IgD-negative memory B cell (primary cell): Measurements from ENCODE around the gene DERL3. TPM values are rescaled to one million over a fixed set of nuclear protein-coding genes. Genes with fewer than 3 reads are reported as not detected.
A peak's percentile ranks its signal among the peaks of the same experiment; 100 is the strongest.

Experiments
- H3K27ac Mint-ChIP-seq, 3 donors: one replicate each; pipeline ENCODE4 v1.8.0; 2020 to 2022; ENCODE audit warnings: mild to moderate bottlenecking in 3 of 3, mixed read lengths in 3 of 3, moderate library complexity in 1 of 3
- H3K27me3 Mint-ChIP-seq: one replicate; pipeline ENCODE4 v1.8.0; 2021; ENCODE audit warnings: mixed read lengths
- H3K36me3 Mint-ChIP-seq: one replicate; pipeline ENCODE4 v1.8.0; 2020; ENCODE audit warnings: mild to moderate bottlenecking, mixed read lengths
- H3K4me1 Mint-ChIP-seq, 3 donors: one replicate each; pipeline ENCODE4 v1.8.0; 2020 to 2022; ENCODE audit warnings: mixed read lengths in 3 of 3, mild to moderate bottlenecking in 1 of 3
- H3K4me3 Mint-ChIP-seq, 4 donors: one replicate each; pipeline ENCODE4 v1.8.0; 2020 to 2022; ENCODE audit warnings: mild to moderate bottlenecking in 4 of 4, mixed read lengths in 4 of 4, moderate library complexity in 3 of 4
- H3K9me3 Mint-ChIP-seq, 3 donors: one replicate each; pipeline ENCODE4 v1.8.0; 2020 to 2021; ENCODE audit warnings: mixed read lengths in 3 of 3, mild to moderate bottlenecking in 1 of 3
- polyA plus RNA-seq: library from polyadenylated mRNA; unstranded; fragments of 300-500 nt; fragmentation: Illumina TruSeq; gene quantifications from one replicate; pipeline ENCODE4 v1.2.3, GENCODE V29; 2021

DERL3 gene
- polyA plus RNA-seq, 1 donor from 2014 or later: 49.4 TPM

DNA sequence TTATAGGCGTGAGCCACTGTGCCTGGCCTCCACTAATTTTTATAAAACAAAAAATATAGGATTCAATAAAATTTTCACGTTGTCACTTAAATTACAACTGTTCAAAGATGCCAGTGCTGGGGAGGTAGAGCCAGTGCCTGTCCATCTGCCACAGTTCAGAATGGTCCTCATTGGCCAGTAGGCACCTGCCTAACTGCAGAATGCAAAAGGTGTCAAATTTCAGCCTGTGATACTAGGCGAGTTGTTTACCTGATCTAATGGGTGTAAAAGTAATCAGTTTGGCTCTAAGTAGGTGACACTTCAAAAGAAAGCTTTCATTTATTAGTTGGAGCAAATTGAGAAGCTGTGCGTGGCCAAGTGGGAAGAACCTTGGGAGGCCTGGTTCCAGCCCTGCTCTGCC lies 49.7 kb downstream of the DERL3 start:
- peak overlapping the region in 1 of 3 donors; percentile 56 for H3K27ac Mint-ChIP-seq

GRCh38 chr22:23787910-23788309 lies 50.9 kb downstream of the DERL3 start:
- Mint-ChIP-seq H3K9me3 (no peaks in the 10 kb centered on the region), H3K27me3 (no peaks in the 10 kb centered on the region), H3K4me1 (peaks cover 21 to 28% (median 23%) of the 10 kb centered on the region in 3 donors)

More for the DNA sequence above, 49.7 kb downstream of the DERL3 start:
- peaks cover 2% of the 10 kb centered on the region for H3K36me3 Mint-ChIP-seq
- H3K9me3 Mint-ChIP-seq: no peaks in the 10 kb centered on the region
- H3K27me3 Mint-ChIP-seq: no peaks in the 10 kb centered on the region
- peak overlapping the region in 3 of 4 donors; percentile 36 to 86 (median 76) for H3K4me3 Mint-ChIP-seq
- peaks cover 21 to 28% (median 23%) of the 10 kb centered on the region in 3 donors for H3K4me1 Mint-ChIP-seq

GRCh38 chr22:23787600-23787896 lies 51.3 kb downstream of the DERL3 start:
- no peaks in the 10 kb centered on the region for H3K36me3 Mint-ChIP-seq
- H3K4me1 Mint-ChIP-seq: peaks cover 21 to 28% (median 23%) of the 10 kb centered on the region in 3 donors
- no peaks in the 10 kb centered on the region for H3K9me3 Mint-ChIP-seq
- peak overlapping the region; percentile 90 to 94 (median 92) for H3K27ac Mint-ChIP-seq
- peak overlapping the region; percentile 89 to 96 (median 94) for H3K4me3 Mint-ChIP-seq
- H3K27me3 Mint-ChIP-seq: no peaks in the 10 kb centered on the region

More at GRCh38 chr22:23787910-23788309, 50.9 kb downstream of the DERL3 start:
- Mint-ChIP-seq H3K4me3 (peak overlapping the region; percentile 89 to 96 (median 94)), H3K36me3 (peaks cover under 1% of the 10 kb centered on the region), H3K27ac (peak overlapping the region; percentile 90 to 94 (median 92))

- Mint-ChIP-seq H3K4me1 (peaks cover 21 to 28% (median 23%) of the 10 kb centered on the region in 3 donors), H3K4me3 (peak within 1 kb of the TSS; percentile 89 to 96 (median 94)), H3K9me3 (no peaks in the 10 kb centered on the region), H3K27ac (peak within 1 kb of the TSS; percentile 90 to 94 (median 92)), H3K36me3 (no peaks in the 10 kb centered on the region), H3K27me3 (no peaks in the 10 kb centered on the region)
Observed at GRCh38 chr22:23786752-23787599, 51.8 kb downstream of the DERL3 start, which contains the start of gene SMARCB1. SMARCB1 (plus strand) TSS chr22:23786966; CDS start chr22:23787170, 204 bp downstream.

DNA sequence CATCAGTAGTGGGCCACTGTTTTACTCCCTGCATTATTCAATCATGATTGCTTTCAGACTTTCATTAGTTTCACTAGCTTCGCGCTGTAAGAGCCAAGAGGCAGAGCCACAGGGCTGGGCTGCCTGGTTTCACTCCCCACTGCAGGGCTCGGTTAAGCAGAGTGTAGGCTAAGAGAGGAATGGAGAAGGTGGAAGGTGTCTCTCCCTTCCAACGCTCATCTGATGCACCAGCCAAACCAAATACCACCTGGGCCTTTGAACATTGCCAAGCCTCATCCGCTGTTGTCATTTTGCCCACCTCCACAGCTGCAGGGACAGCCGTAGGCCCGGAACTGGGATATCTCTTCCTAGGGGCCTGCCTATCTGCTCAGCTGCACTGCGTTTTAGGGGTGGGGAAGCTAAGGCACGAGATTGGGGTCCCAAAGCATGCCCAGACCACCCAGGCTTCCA lies 52.5 kb downstream of the DERL3 start:
- H3K4me3 Mint-ChIP-seq: peak overlapping the region; percentile 89 to 96 (median 94)
- peak overlapping the region; percentile 90 to 94 (median 92) for H3K27ac Mint-ChIP-seq
- no peaks in the 10 kb centered on the region for H3K9me3 Mint-ChIP-seq
- peaks cover 21 to 26% (median 22%) of the 10 kb centered on the region in 3 donors for H3K4me1 Mint-ChIP-seq
- H3K27me3 Mint-ChIP-seq: no peaks in the 10 kb centered on the region
- no peaks in the 10 kb centered on the region for H3K36me3 Mint-ChIP-seq

Other genes starting within 250 kb of the DERL3 start
- gene DRICH1, start 206.7 kb downstream of the DERL3 start, polyA plus RNA-seq: not detected
- gene RGL4, start 148.0 kb downstream of the DERL3 start, polyA plus RNA-seq: 3.7 TPM
- gene ZNF70, start 87.9 kb downstream of the DERL3 start, polyA plus RNA-seq: 0.20 TPM
- 1,081 TPM for gene VPREB3, start 84.6 kb downstream of the DERL3 start, polyA plus RNA-seq
- not detected for gene C22orf15, start 76.0 kb downstream of the DERL3 start, polyA plus RNA-seq
- gene CHCHD10, start 71.0 kb downstream of the DERL3 start, polyA plus RNA-seq: 70.6 TPM
- gene MMP11, start 66.2 kb downstream of the DERL3 start, polyA plus RNA-seq: 6.6 TPM
- 117 TPM for gene SMARCB1, start 52.0 kb downstream of the DERL3 start, polyA plus RNA-seq
- 20.7 TPM for gene SLC2A11, start 18.9 kb upstream of the DERL3 start, polyA plus RNA-seq
- 1,216 TPM for gene MIF, start 55.4 kb upstream of the DERL3 start, polyA plus RNA-seq
- gene GSTT2B, start 122.2 kb upstream of the DERL3 start, polyA plus RNA-seq: not detected
- gene DDTL, start 127.9 kb upstream of the DERL3 start, polyA plus RNA-seq: 1.7 TPM
- 158 TPM for gene DDT, start 135.4 kb upstream of the DERL3 start, polyA plus RNA-seq
- gene GSTT2, start 141.1 kb upstream of the DERL3 start, polyA plus RNA-seq: not detected
- not detected for gene GSTT4, start 166.4 kb upstream of the DERL3 start, polyA plus RNA-seq
- gene CABIN1, start 172.3 kb upstream of the DERL3 start, polyA plus RNA-seq: 9.0 TPM